K562 (cell line): Measurements from ENCODE around the gene XIRP2. TPM values are rescaled to one million over a fixed set of nuclear protein-coding genes. Genes with fewer than 3 reads are reported as not detected.

Experiments
- ATAC-seq: fragments of 200-7000 bp; cut with Tn5 transposase; 3 replicates; pipeline ENCODE4 v1.9.1; 2020; ENCODE audit warnings: moderate library complexity
- BruUV-seq: library from RNA; stranded (reverse); fragments of 400-500 nt; replicated peaks from 2 replicates; lab custom pipeline; 2021; lab: Mats Ljungman, UMichigan
- CTCF ChIA-PET: fragments of 300-600 bp; formaldehyde crosslinking; extraction: SDS; loops from one replicate; lab custom pipeline; 2021; ENCODE audit warnings: low intra/inter-chr PET ratio; lab: Yijun Ruan, JAX
- POLR2A ChIA-PET: fragments of 300-600, 350-650 bp; sonication (Branson Sonifier 250); formaldehyde crosslinking; extraction: SDS; loops from one replicate; lab custom pipeline; 2021; ENCODE audit warnings: antibody characterized with exemption, inconsistent platforms; lab: Yijun Ruan, JAX
- DNase-seq, 4 experiments: peaks; one replicate each; pipeline versions ENCODE4 v3.0.0 to v3.0.0-alpha.2; 2011 to 2018; ENCODE audit warnings: low spot score in 3 of 4, mixed read lengths in 3 of 4; ENCODE audit errors: extremely low read depth in 1 of 4
- FAIRE-seq: peaks from 2 replicates; lab custom pipeline; 2011; peaks lifted over from hg19 to GRCh38; lab: Jason Lieb, UNC
- H2AFZ ChIP-seq: 2 replicates; pipeline ENCODE4 v1.6.0; 2011; ENCODE audit warnings: low read depth, low read length, control low read depth, inconsistent platforms
- H3K27ac ChIP-seq: fragments of 200-600 bp; 3 replicates; pipeline ENCODE4 v1.8.0; 2011; ENCODE audit warnings: low read depth, mild to moderate bottlenecking, control low read depth, inconsistent platforms, low read length, moderate library complexity, mixed read lengths; ENCODE audit errors: extremely low read depth
- H3K27me3 ChIP-seq, 2 experiments: fragments of 300-600 bp in 1 of 2; 2 replicates in 1 of 2; 3 replicates in 1 of 2; pipeline versions ENCODE4 v1.6.0 to v1.8.0; 2011; ENCODE audit warnings: inconsistent platforms in 2 of 2, low read length in 2 of 2, mild to moderate bottlenecking in 1 of 2, mixed read lengths in 1 of 2, moderate library complexity in 1 of 2; ENCODE audit not compliant: control insufficient read depth in 2 of 2, insufficient read depth in 2 of 2
- H3K36me3 ChIP-seq: fragments of 300-600 bp; 3 replicates; pipeline ENCODE4 v1.8.0; 2011; ENCODE audit warnings: mild to moderate bottlenecking, low read length, inconsistent platforms; ENCODE audit not compliant: control insufficient read depth, insufficient read depth
- H3K4me1 ChIP-seq, 2 experiments: fragments of 200-600 bp in 1 of 2; replicated peaks in 1 of 2; 2 replicates in 1 of 2; 3 replicates in 1 of 2; pipeline versions ENCODE4 v1.5.1 to v1.8.0; 2011; ENCODE audit warnings: inconsistent platforms in 2 of 2, low read length in 2 of 2, mild to moderate bottlenecking in 1 of 2, mixed read lengths in 1 of 2, moderate library complexity in 1 of 2; ENCODE audit not compliant: control insufficient read depth in 2 of 2, insufficient read depth in 2 of 2
- H3K4me2 ChIP-seq: 2 replicates; pipeline ENCODE4 v1.6.1; 2011; ENCODE audit warnings: low read length, control low read depth, inconsistent platforms, mixed read lengths; ENCODE audit not compliant: insufficient read depth
- H3K4me3 ChIP-seq: fragments of 200-600 bp; sonication (generic), shearing (Covaris generic); 2 replicates; pipeline ENCODE4 v1.5.1; 2016; ENCODE audit warnings: control low read depth, inconsistent platforms
- H3K79me2 ChIP-seq: fragments of 200-600 bp; 3 replicates; pipeline ENCODE4 v1.8.0; 2011; ENCODE audit warnings: low read length, inconsistent platforms; ENCODE audit not compliant: control insufficient read depth, insufficient read depth
- H3K9ac ChIP-seq, 2 experiments: 2 replicates each; pipeline versions ENCODE4 v1.6.0 to v1.6.1; 2011; ENCODE audit warnings: low read depth in 2 of 2, low read length in 2 of 2, control low read depth in 1 of 2, inconsistent platforms in 1 of 2, mild to moderate bottlenecking in 1 of 2, mixed read lengths in 1 of 2; ENCODE audit not compliant: insufficient read depth in 1 of 2
- H3K9me1 ChIP-seq: one replicate; pipeline ENCODE4 v1.6.0; 2011; ENCODE audit warnings: inconsistent platforms, mild to moderate bottlenecking, low read length, moderate library complexity; ENCODE audit not compliant: control insufficient read depth, insufficient read depth
- H3K9me3 ChIP-seq: replicated peaks from 2 replicates; pipeline ENCODE4 v1.5.1; 2011; ENCODE audit warnings: low read depth, low read length, inconsistent platforms; ENCODE audit not compliant: control insufficient read depth, insufficient read depth
- H4K20me1 ChIP-seq: replicated peaks from 2 replicates; pipeline ENCODE4 v1.6.1; 2011; ENCODE audit warnings: low read length, inconsistent platforms, mixed read lengths; ENCODE audit not compliant: control insufficient read depth, insufficient read depth
- ATF1 ChIP-seq, 2 experiments: fragments of 450-650 bp in 1 of 2; IDR thresholded peaks; 2 replicates each; pipeline ENCODE4 v1.6.1; 2016; ENCODE audit warnings: missing compliant biosample characterization in 1 of 2, missing genetic modification characterization in 1 of 2
- BHLHE40 ChIP-seq: IDR thresholded peaks from 2 replicates; pipeline ENCODE4 v1.6.1; 2011; ENCODE audit warnings: low read length, improper control_type of control experiment
- CEBPB ChIP-seq: fragments of 450-650 bp; IDR thresholded peaks from 2 replicates; pipeline ENCODE4 v1.6.1; 2016; ENCODE audit warnings: missing genetic modification characterization, missing compliant biosample characterization
- CREB1 ChIP-seq, 2 experiments: sonication (generic) in 1 of 2; formaldehyde crosslinking in 1 of 2; IDR thresholded peaks; 2 replicates each; pipeline versions ENCODE4 v1.6.1 to v1.8.0; 2012 to 2022; ENCODE audit warnings: inconsistent platforms in 1 of 2, mild to moderate bottlenecking in 1 of 2, missing genetic modification reagents in 1 of 2, moderate library complexity in 1 of 2
- FOXK2 ChIP-seq, 2 experiments: fragments of 450-650 bp; IDR thresholded peaks in 1 of 2; conservative IDR thresholded peaks in 1 of 2; 2 replicates each; pipeline ENCODE4 v1.6.1; 2016; ENCODE audit warnings: low read depth in 2 of 2, mild to moderate bottlenecking in 1 of 2
- GABPB2 ChIP-seq: fragments of 250-450 bp; sonication (Bioruptor Pico); conservative IDR thresholded peaks from 2 replicates; pipeline ENCODE4 v1.5.1; 2021; ENCODE audit warnings: mild to moderate bottlenecking
- ILF3 ChIP-seq: fragments of 450-650 bp; IDR thresholded peaks from 2 replicates; pipeline ENCODE4 v1.6.1; 2018; ENCODE audit warnings: antibody characterized with exemption, mild to moderate bottlenecking, moderate library complexity, borderline replicate concordance
- PYGO2 ChIP-seq: fragments of 450-650 bp; IDR thresholded peaks from 2 replicates; pipeline ENCODE4 v1.6.1; 2016; ENCODE audit warnings: mild to moderate bottlenecking, missing genetic modification characterization, moderate library complexity, missing compliant biosample characterization
- SETDB1 ChIP-seq: IDR thresholded peaks from one replicate; pipeline ENCODE4 v1.6.1; 2012; ENCODE audit warnings: low read length, control low read depth, inconsistent platforms
- WHSC1 ChIP-seq: IDR thresholded peaks from one replicate; pipeline ENCODE4 v1.6.1; 2012; ENCODE audit warnings: low read length, control low read depth, inconsistent platforms
- ZC3H8 ChIP-seq: fragments of 450-650 bp; IDR thresholded peaks from 2 replicates; pipeline ENCODE4 v1.6.1; 2017
- ZNF263 ChIP-seq: sonication (generic); formaldehyde crosslinking; IDR thresholded peaks from 2 replicates; pipeline ENCODE4 v1.8.0; 2022; ENCODE audit warnings: mild to moderate bottlenecking, missing genetic modification reagents, borderline replicate concordance
- WGBS: fragments of 100-300 bp; shearing (Covaris generic); methylation state at CpG from one replicate; pipeline ENCODE4 v1.1.6; 2016; ENCODE audit warnings: low coverage, mixed read lengths; ENCODE audit not compliant: insufficient coverage; ENCODE audit errors: missing lambda C conversion rate; 5-methylcytosine and 5-hydroxymethylcytosine counted together
- in situ Hi-C: fragments of 300-500 bp; cut with MboI; formaldehyde crosslinking; loops from 4 replicates; pipeline ENCODE4 v1.15.0; 2018; ENCODE audit warnings: inconsistent platforms, mixed read lengths
- intact Hi-C: fragments of 100-400 bp; cut with micrococcal nuclease; formaldehyde crosslinking; loops from 2 replicates; pipeline ENCODE4 v1.14.2; 2022
- polyA plus RNA-seq, 8 experiments: library from polyadenylated mRNA; depleted of rRNA in 4 of 8; stranded (reverse) in 5 of 8; unstranded in 3 of 8; fragments of >200 nt; fragmentation: Nextera tagmentation in 2 of 8; fragmentation: Illumina TruSeq in 1 of 8; extraction: Ambion mirVana in 2 of 8; extraction: Trizol in 1 of 8; gene quantifications; 2 replicates each; pipeline versions ENCODE4 v1.2.1 to v1.2.3, GENCODE V29; 2011 to 2014; ENCODE audit warnings: inconsistent platforms in 1 of 8, missing spikeins in 1 of 8
- total RNA-seq, 7 experiments: library from RNA; depleted of rRNA in 6 of 7; stranded (reverse); fragments of >200 nt in 6 of 7; fragmentation: Illumina TruSeq in 2 of 7; extraction: Trizol in 2 of 7; gene quantifications; 2 replicates each; pipeline versions ENCODE4 v1.2.1 to v1.2.3, GENCODE V29; 2011 to 2021; ENCODE audit warnings: low replicate concordance in 1 of 7
- TF ChIP-seq, protein P1 (sequence below), 3 experiments: fragments of 200-800 bp in 1 of 3; fragments of 250-450 bp in 1 of 3; fragments of 450-650 bp in 1 of 3; sonication (Bioruptor Pico) in 1 of 3; sonication (Bioruptor generic) in 1 of 3; formaldehyde crosslinking in 1 of 3; IDR thresholded peaks; 2 replicates each; pipeline versions ENCODE4 v1.6.1 to v1.8.0; 2016 to 2022; ENCODE audit warnings: mild to moderate bottlenecking in 2 of 3, missing genetic modification characterization in 2 of 3, missing compliant biosample characterization in 1 of 3, moderate library complexity in 1 of 3

The XIRP2 gene
- total and polyA plus RNA-seq, 9 of the 15 experiments (the other 6 are each of a cell fraction or from before 2014, with no cell fraction given): 0.04 to 0.10 (median 0.04) TPM; not detected in 2

DNA sequence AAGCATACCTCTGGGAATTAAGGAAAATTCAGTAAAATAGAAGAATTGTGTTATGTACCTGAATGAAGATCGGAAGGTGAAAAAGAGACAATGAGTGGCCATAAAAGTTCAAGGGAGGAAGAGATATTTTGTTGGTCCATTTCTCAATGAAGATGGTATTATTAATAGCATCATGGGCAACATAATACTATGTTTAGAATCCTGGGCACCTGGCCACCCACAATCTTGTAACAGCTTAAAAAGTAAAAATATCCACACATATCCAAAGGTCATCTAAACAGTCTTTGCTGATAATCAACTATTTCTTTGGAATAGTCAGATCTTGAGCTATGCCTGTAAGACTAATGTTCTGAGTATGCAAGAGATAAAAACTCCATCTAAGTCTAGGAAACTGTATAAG, 73.7 kb downstream of the XIRP2 start:
- H3K9me3 ChIP-seq: no peaks in the 10 kb centered on the region
- no peak overlapping the region for H3K4me2 ChIP-seq
- H3K9ac ChIP-seq: no peak overlapping the region
- ATAC-seq (no peak), DNase-seq (no peak), FAIRE-seq (no peak)
- no peak overlapping the region for H3K4me3 ChIP-seq
- no peak overlapping the region for H2AFZ ChIP-seq
- no TSS peak for BruUV-seq
- H3K79me2 ChIP-seq: no peaks in the 10 kb centered on the region
- no peak for TF ChIP-seq ILF3
- TF ChIP-seq ATF1 (CRISPR knock-in tag; IDR thresholded peaks at IDR 0.05): no peak
- no peak for TF ChIP-seq ATF1 (tag; IDR thresholded peaks at IDR 0.05)
- no peak for TF ChIP-seq CREB1 (IDR thresholded peaks at IDR 0.05)
- TF ChIP-seq CREB1 (CRISPR knock-in tag; IDR thresholded peaks at IDR 0.05): no peak
- TF ChIP-seq FOXK2 (conservative IDR thresholded peaks at IDR 0.05 in 1 of 2, IDR thresholded peaks at IDR 0.05 in 1 of 2; ENCODE audit: low read depth in 2 of 2): no peak
- TF ChIP-seq PYGO2 (tag): no peak
- TF ChIP-seq ZC3H8: no peak
- TF ChIP-seq, protein P1, sequence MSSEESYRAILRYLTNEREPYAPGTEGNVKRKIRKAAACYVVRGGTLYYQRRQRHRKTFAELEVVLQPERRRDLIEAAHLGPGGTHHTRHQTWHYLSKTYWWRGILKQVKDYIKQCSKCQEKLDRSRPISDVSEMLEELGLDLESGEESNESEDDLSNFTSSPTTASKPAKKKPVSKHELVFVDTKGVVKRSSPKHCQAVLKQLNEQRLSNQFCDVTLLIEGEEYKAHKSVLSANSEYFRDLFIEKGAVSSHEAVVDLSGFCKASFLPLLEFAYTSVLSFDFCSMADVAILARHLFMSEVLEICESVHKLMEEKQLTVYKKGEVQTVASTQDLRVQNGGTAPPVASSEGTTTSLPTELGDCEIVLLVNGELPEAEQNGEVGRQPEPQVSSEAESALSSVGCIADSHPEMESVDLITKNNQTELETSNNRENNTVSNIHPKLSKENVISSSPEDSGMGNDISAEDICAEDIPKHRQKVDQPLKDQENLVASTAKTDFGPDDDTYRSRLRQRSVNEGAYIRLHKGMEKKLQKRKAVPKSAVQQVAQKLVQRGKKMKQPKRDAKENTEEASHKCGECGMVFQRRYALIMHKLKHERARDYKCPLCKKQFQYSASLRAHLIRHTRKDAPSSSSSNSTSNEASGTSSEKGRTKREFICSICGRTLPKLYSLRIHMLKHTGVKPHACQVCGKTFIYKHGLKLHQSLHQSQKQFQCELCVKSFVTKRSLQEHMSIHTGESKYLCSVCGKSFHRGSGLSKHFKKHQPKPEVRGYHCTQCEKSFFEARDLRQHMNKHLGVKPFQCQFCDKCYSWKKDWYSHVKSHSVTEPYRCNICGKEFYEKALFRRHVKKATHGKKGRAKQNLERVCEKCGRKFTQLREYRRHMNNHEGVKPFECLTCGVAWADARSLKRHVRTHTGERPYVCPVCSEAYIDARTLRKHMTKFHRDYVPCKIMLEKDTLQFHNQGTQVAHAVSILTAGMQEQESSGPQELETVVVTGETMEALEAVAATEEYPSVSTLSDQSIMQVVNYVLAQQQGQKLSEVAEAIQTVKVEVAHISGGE (CRISPR knock-in tag; IDR thresholded peaks at IDR 0.05): no peak
- TF ChIP-seq WHSC1: no peak
- no peak for TF ChIP-seq SETDB1
- TF ChIP-seq GABPB2 (CRISPR knock-in tag): no peak
- no peak for TF ChIP-seq ZNF263 (CRISPR knock-in tag)
- no peak for TF ChIP-seq CEBPB
- TF ChIP-seq BHLHE40: no peak
- H3K9me1 ChIP-seq: no peaks in the 10 kb centered on the region
- in situ Hi-C loops (no loop called here), intact Hi-C loops (no loop called here)
- H3K4me1 ChIP-seq: no peaks in the 10 kb centered on the region
- H3K27ac ChIP-seq: no peak overlapping the region
- H3K27me3 ChIP-seq: no peaks in the 10 kb centered on the region
- ChIA-PET POLR2A (no interaction called here), CTCF (no interaction called here)
- H4K20me1 ChIP-seq: no peaks in the 10 kb centered on the region
- no peaks in the 10 kb centered on the region for H3K36me3 ChIP-seq
- WGBS: 0% methylated on average over 1 of the region's 1 CpG
